ENCODE measurements around the gene MBD2.

MBD2 gene

GRCh38 chr18:54217624-54218023 lies 6.8 kb downstream of the MBD2 start:
- no peaks in the 10 kb centered on the region; a peak in 1 of 3 replicates for H3K36me3 ChIP-seq (ENCODE audit: control insufficient read depth in 2 of 2, insufficient read depth in 1 of 2, low read length in 2 of 2)
- ChIA-PET POLR2A (interaction anchor here (0.6 kb wide), 1 partner anchor 51 kb away, joined by 3 read pairs; no protein-coding TSS in a partner anchor), CTCF (interaction anchor here (0.7 kb wide), 2 partner anchors 30 to 40 kb away, joined by 3 read pairs; no protein-coding TSS in a partner anchor)
- peaks cover 22% of the 10 kb centered on the region for H3K4me1 ChIP-seq (ENCODE audit: control insufficient read depth, insufficient read depth, low read length)
- no peak for TF ChIP-seq ZNF488 (tag by site-specific recombination; IDR thresholded peaks at IDR 0.05)
- no peak for TF ChIP-seq ZNF112 (tag by site-specific recombination; IDR thresholded peaks at IDR 0.05)
- TF ChIP-seq ZSCAN16 (tag by site-specific recombination; IDR thresholded peaks at IDR 0.05), result no peak
- no peak for TF ChIP-seq SCRT2 (tag by site-specific recombination; IDR thresholded peaks at IDR 0.05)
- TF ChIP-seq, protein P1, sequence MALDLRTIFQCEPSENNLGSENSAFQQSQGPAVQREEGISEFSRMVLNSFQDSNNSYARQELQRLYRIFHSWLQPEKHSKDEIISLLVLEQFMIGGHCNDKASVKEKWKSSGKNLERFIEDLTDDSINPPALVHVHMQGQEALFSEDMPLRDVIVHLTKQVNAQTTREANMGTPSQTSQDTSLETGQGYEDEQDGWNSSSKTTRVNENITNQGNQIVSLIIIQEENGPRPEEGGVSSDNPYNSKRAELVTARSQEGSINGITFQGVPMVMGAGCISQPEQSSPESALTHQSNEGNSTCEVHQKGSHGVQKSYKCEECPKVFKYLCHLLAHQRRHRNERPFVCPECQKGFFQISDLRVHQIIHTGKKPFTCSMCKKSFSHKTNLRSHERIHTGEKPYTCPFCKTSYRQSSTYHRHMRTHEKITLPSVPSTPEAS (tag by site-specific recombination; IDR thresholded peaks at IDR 0.05), result no peak
- TF ChIP-seq ZNF558 (tag by site-specific recombination; IDR thresholded peaks at IDR 0.05), result no peak
- TF ChIP-seq ZNF670 (tag by site-specific recombination; IDR thresholded peaks at IDR 0.05; ENCODE audit: low read depth), result no peak
- TF ChIP-seq ZNF555 (tag by site-specific recombination; conservative IDR thresholded peaks at IDR 0.05), result no peak
- no peaks in the 10 kb centered on the region for H3K9me3 ChIP-seq (ENCODE audit: control insufficient read depth, insufficient read depth, low read depth, low read length)
- H3K4me3 ChIP-seq (ENCODE audit: low read depth, low read length), result no peak overlapping the region
- no peak overlapping the region for H3K27ac ChIP-seq (ENCODE audit: extremely low read depth, low read depth, low read length)

- H3K36me3 ChIP-seq (ENCODE audit: control insufficient read depth in 2 of 2, insufficient read depth in 1 of 2, low read length in 2 of 2), result no peaks in the 10 kb centered on the region; a peak in 1 of 3 replicates
- CTCF ChIA-PET, result interaction anchor here (0.7 kb wide), 1 partner anchor 143 kb away, joined by 4 read pairs; the partner anchor contains the start of genes C18orf54 and STARD6
- no peak for TF ChIP-seq RBAK (tag by site-specific recombination; IDR thresholded peaks at IDR 0.05)
- no peak for TF ChIP-seq ELK4 (IDR thresholded peaks at IDR 0.05; ENCODE audit: borderline replicate concordance, low read depth, low read length)
- TF ChIP-seq ZNF223 (tag by site-specific recombination; IDR thresholded peaks at IDR 0.05), result no peak
- TF ChIP-seq MEIS1 (CRISPR knock-in tag; IDR thresholded peaks at IDR 0.05; ENCODE audit: borderline replicate concordance), result no peak
- TF ChIP-seq ZNF416 (tag by site-specific recombination; IDR thresholded peaks at IDR 0.05), result no peak
- TF ChIP-seq, protein P2, sequence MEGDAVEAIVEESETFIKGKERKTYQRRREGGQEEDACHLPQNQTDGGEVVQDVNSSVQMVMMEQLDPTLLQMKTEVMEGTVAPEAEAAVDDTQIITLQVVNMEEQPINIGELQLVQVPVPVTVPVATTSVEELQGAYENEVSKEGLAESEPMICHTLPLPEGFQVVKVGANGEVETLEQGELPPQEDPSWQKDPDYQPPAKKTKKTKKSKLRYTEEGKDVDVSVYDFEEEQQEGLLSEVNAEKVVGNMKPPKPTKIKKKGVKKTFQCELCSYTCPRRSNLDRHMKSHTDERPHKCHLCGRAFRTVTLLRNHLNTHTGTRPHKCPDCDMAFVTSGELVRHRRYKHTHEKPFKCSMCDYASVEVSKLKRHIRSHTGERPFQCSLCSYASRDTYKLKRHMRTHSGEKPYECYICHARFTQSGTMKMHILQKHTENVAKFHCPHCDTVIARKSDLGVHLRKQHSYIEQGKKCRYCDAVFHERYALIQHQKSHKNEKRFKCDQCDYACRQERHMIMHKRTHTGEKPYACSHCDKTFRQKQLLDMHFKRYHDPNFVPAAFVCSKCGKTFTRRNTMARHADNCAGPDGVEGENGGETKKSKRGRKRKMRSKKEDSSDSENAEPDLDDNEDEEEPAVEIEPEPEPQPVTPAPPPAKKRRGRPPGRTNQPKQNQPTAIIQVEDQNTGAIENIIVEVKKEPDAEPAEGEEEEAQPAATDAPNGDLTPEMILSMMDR (tag by site-specific recombination; IDR thresholded peaks at IDR 0.05), result no peak
- TF ChIP-seq OSR2 (tag by site-specific recombination; IDR thresholded peaks at IDR 0.05), result no peak
- no peak for TF ChIP-seq IKZF3 (tag by site-specific recombination; IDR thresholded peaks at IDR 0.05)
- no peak for TF ChIP-seq ZNF350 (tag by site-specific recombination; IDR thresholded peaks at IDR 0.05)
- TF ChIP-seq ZBTB8A (tag by site-specific recombination; IDR thresholded peaks at IDR 0.05), result no peak
- no peak for TF ChIP-seq HOXD13 (CRISPR knock-in tag; IDR thresholded peaks at IDR 0.05; ENCODE audit: borderline replicate concordance)
- no peak for TF ChIP-seq ZNF626 (tag by site-specific recombination; IDR thresholded peaks at IDR 0.05)
- no peak for TF ChIP-seq ZNF670 (tag by site-specific recombination; IDR thresholded peaks at IDR 0.05; ENCODE audit: low read depth)
- no peak for TF ChIP-seq ZNF837 (tag by site-specific recombination; IDR thresholded peaks at IDR 0.05)
- TF ChIP-seq ZNF747 (tag by site-specific recombination; IDR thresholded peaks at IDR 0.05), result no peak
- no peak for TF ChIP-seq ZNF155 (tag by site-specific recombination; IDR thresholded peaks at IDR 0.05)
- TF ChIP-seq ZNF791 (tag by site-specific recombination; IDR thresholded peaks at IDR 0.05), result no peak
- no peak for TF ChIP-seq ZNF169 (tag by site-specific recombination; IDR thresholded peaks at IDR 0.05)
- H3K4me3 ChIP-seq (ENCODE audit: low read depth, low read length), result no peak overlapping the region
- H3K9me3 ChIP-seq (ENCODE audit: control insufficient read depth, insufficient read depth, low read depth, low read length), result no peaks in the 10 kb centered on the region
- H3K27ac ChIP-seq (ENCODE audit: extremely low read depth, low read depth, low read length), result no peak overlapping the region
- POLR2A ChIA-PET, result interaction anchor here (0.6 kb wide), 1 partner anchor 20 kb away, joined by 3 read pairs; no protein-coding TSS in a partner anchor
- H3K4me1 ChIP-seq (ENCODE audit: control insufficient read depth, insufficient read depth, low read length), result peaks cover 8% of the 10 kb centered on the region
Observed at GRCh38 chr18:54215069-54215468, 9.4 kb downstream of the MBD2 start.

All from HEK293 (cell line).